Left lung (tissue), 10 donors: ENCODE data around the gene XAB2. TPM values are rescaled to one million over a fixed set of nuclear protein-coding genes. Genes with fewer than 3 reads are reported as not detected.

Experiments
- ATAC-seq: fragments of 200-7000 bp; cut with Tn5 transposase; one replicate; pipeline ENCODE4 v1.9.1; 2020; ENCODE audit warnings: moderate library complexity
- DNase-seq, 4 donors: peaks; one replicate each; pipeline ENCODE4 v3.0.0-alpha.2; 2013 to 2020
- H3K27ac ChIP-seq, 2 donors: fragments of 200-600 bp; sonication (generic) in 1 of 2; one replicate each; pipeline versions ENCODE4 v1.5.0 to v1.8.0; 2020 to 2021
- H3K27me3 ChIP-seq, 2 donors: fragments of 200-600 bp; sonication (generic) in 1 of 2; one replicate each; pipeline versions ENCODE4 v1.5.0 to v1.8.0; 2020 to 2021
- H3K36me3 ChIP-seq, 2 donors: fragments of 200-600 bp; sonication (generic) in 1 of 2; one replicate each; pipeline versions ENCODE4 v1.5.0 to v1.8.0; 2020 to 2021
- H3K4me1 ChIP-seq, 2 donors: fragments of 200-600 bp; one replicate each; pipeline ENCODE4 v1.8.0; 2021
- H3K4me3 ChIP-seq, 2 donors: fragments of 200-600 bp; sonication (generic) in 1 of 2; one replicate each; pipeline versions ENCODE4 v1.5.0 to v1.8.0; 2020 to 2021; ENCODE audit warnings: mild to moderate bottlenecking in 1 of 2
- H3K9me3 ChIP-seq, 2 donors: fragments of 200-600 bp; sonication (generic) in 1 of 2; one replicate each; pipeline versions ENCODE4 v1.5.0 to v1.8.0; 2020 to 2021
- intact Hi-C, 2 donors: fragments of 100-400 bp; cut with DNase I; formaldehyde crosslinking; loops; one replicate each; pipeline versions ENCODE4 v1.11.2 to v1.14.2; 2022
- polyA plus RNA-seq, 6 donors: library from polyadenylated mRNA; unstranded; fragments of 120-200 nt; gene quantifications; one replicate each; pipeline ENCODE4 v1.2.1, GENCODE V29; 2013; ENCODE audit not compliant: insufficient read length in 6 of 6
- total RNA-seq, 2 donors: library from RNA; stranded (reverse); fragmentation: NEBNext Ultra II Directional; extraction: Animal tissue kit (Norgen Biotek cat#: 25700); gene quantifications; one replicate each; pipeline ENCODE4 v1.2.1, GENCODE V29; 2021
- TF ChIP-seq, protein P1 (sequence below), 2 donors: fragments of 200-600 bp; sonication (generic) in 1 of 2; IDR thresholded peaks; one replicate each; pipeline versions ENCODE4 v1.5.0 to v1.8.0; 2021; ENCODE audit warnings: antibody characterized with exemption in 2 of 2
- donor health status: DM: no; HTN: yes; CAD: no.
- donor health status: DM: no; HTN: no; CAD: no.

XAB2 gene
- total and polyA plus RNA-seq, 8 donors: 30.5 to 38.8 (median 32.5) TPM

DNA sequence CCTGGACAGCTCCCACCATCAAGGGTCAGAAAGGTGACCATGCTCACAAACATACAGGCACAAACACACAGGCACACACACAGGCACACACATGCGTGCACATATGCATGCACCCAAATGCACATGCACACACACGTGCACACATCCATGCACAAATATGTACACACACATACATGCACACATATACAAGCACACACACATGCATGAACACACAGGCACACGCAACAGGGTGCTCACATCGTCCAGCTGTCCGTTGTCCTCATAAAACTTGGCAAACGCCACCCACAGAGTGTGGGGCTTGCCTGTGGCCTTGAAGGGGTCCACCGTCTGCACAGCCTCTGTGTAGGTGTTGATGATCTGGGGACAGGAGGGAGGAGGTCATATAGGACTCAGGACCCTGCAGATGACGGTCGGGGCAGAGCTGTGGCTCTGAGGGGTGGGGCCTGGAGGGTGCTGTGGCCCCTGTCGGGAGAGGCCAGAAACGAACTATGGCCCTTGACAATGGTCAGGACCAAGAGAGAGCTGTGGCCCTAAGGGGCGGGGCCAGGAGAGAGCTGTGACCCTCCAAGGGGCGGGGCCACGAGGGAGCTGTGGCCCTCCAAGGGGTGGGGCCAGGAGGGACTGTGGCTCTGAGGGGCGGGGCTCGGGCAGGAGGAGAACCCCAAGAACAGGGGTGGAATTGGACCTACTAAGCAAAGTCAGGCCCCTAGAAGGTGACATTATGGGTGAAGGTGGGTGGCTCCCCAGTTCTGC, 6.2 kb downstream of the XAB2 start:
- Histone ChIP-seq H3K4me1 (peaks cover 0 to 22% of the 10 kb centered on the region in 2 donors), H3K4me3 (no peak overlapping the region), H3K9me3 (no peaks in the 10 kb centered on the region), H3K27me3 (no peaks in the 10 kb centered on the region), H3K27ac (no peak overlapping the region), H3K36me3 (peaks cover 0 to 93% of the 10 kb centered on the region in 2 donors)
- DNase-seq (no peak), ATAC-seq (no peak)
- TF ChIP-seq, protein P1, sequence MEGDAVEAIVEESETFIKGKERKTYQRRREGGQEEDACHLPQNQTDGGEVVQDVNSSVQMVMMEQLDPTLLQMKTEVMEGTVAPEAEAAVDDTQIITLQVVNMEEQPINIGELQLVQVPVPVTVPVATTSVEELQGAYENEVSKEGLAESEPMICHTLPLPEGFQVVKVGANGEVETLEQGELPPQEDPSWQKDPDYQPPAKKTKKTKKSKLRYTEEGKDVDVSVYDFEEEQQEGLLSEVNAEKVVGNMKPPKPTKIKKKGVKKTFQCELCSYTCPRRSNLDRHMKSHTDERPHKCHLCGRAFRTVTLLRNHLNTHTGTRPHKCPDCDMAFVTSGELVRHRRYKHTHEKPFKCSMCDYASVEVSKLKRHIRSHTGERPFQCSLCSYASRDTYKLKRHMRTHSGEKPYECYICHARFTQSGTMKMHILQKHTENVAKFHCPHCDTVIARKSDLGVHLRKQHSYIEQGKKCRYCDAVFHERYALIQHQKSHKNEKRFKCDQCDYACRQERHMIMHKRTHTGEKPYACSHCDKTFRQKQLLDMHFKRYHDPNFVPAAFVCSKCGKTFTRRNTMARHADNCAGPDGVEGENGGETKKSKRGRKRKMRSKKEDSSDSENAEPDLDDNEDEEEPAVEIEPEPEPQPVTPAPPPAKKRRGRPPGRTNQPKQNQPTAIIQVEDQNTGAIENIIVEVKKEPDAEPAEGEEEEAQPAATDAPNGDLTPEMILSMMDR (IDR thresholded peaks at IDR 0.05): no peak
- intact Hi-C loops: no loop called here

GRCh38 chr19:7620442-7621412, 8.6 kb downstream of the XAB2 start:
- no peak for ATAC-seq
- no peak overlapping the region for H3K4me3 ChIP-seq
- H3K27ac ChIP-seq: peak overlapping the region; percentile 55 to 76
- peak in 1 of 4 donors; percentile 80 for DNase-seq
- no peaks in the 10 kb centered on the region for H3K9me3 ChIP-seq
- peaks cover 0 to 87% of the 10 kb centered on the region in 2 donors for H3K36me3 ChIP-seq
- no peaks in the 10 kb centered on the region for H3K27me3 ChIP-seq
- TF ChIP-seq, protein P1 (IDR thresholded peaks at IDR 0.05): no peak
- intact Hi-C loops: no loop called here
- H3K4me1 ChIP-seq: peaks cover 0 to 26% of the 10 kb centered on the region in 2 donors

GRCh38 chr19:7619671-7620441, 9.5 kb downstream of the XAB2 start:
- H3K27me3 ChIP-seq: no peaks in the 10 kb centered on the region
- no peaks in the 10 kb centered on the region for H3K9me3 ChIP-seq
- ATAC-seq: peak; percentile 63
- H3K36me3 ChIP-seq: peaks cover 0 to 79% of the 10 kb centered on the region in 2 donors
- peaks cover 0 to 26% of the 10 kb centered on the region in 2 donors for H3K4me1 ChIP-seq
- intact Hi-C loops: no loop called here
- peak overlapping the region; percentile 55 to 76 for H3K27ac ChIP-seq
- H3K4me3 ChIP-seq: no peak overlapping the region
- TF ChIP-seq, protein P1 (IDR thresholded peaks at IDR 0.05): no peak
- DNase-seq: peak in 2 of 4 donors; percentile 71 to 84

DNA sequence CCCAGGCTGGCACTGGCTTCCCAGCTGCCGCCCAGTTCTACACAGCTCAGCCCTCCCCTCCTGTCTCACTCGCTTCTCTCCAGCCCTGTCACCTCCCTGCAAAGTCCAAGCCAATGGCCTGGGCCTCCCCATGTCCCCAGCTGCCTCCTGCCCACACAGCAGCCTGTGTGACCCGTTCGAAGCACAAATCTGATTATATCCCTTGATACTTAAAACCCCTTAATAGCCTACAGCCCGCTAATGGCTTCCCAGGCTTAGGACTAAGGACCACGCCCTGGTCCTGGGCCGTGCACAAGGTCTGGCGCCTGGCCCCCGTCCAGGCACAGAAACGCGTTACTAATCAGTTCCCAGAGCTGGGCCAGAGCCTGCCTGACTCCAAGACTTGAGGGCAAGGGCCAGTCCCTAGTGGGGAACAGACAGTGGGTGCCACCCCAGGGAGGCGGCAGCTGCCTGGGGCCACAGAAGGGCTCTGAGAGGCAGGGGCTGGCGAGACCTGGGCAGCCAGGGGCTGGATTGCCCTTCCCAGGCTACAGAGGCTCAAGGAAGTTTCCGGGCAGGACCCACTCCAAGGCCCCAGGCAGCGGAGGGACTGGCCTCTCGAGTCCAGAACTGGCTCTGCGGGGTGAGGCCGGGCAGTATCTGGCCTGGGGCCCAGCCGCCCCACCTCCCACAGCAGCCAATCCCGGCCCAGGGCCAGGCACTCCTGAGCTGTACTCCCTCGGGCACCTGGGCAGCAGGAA, 10.4 kb downstream of the XAB2 start:
- TF ChIP-seq, protein P1 (IDR thresholded peaks at IDR 0.05): no peak
- no peaks in the 10 kb centered on the region for H3K27me3 ChIP-seq
- intact Hi-C loops: no loop called here
- H3K4me1 ChIP-seq: peaks cover 0 to 26% of the 10 kb centered on the region in 2 donors
- DNase-seq (peak in 3 of 4 donors; percentile 77 to 92 (median 87)), ATAC-seq (peak; percentile 87)
- no peak overlapping the region for H3K4me3 ChIP-seq
- peaks cover 0 to 69% of the 10 kb centered on the region in 2 donors for H3K36me3 ChIP-seq
- no peaks in the 10 kb centered on the region for H3K9me3 ChIP-seq
- H3K27ac ChIP-seq: peak overlapping the region; percentile 77 to 83
